Pancreas (tissue), 10 donors: Measurements from ENCODE around the gene FASN. TPM values are rescaled to one million over a fixed set of nuclear protein-coding genes. Genes with fewer than 3 reads are reported as not detected.

ENCODE experiments used
- ATAC-seq, 4 donors: fragments of 200-7000 bp; cut with Tn5 transposase; one replicate each; pipeline versions ENCODE4 v1.8.0 to v1.9.1; 2020; ENCODE audit warnings: mild to moderate bottlenecking in 4 of 4, moderate library complexity in 4 of 4
- DNase-seq, 6 donors: peaks; one replicate each; pipeline ENCODE4 v3.0.0-alpha.2; 2020
- FAIRE-seq: peaks from 2 replicates; lab custom pipeline; 2012; peaks lifted over from hg19 to GRCh38; lab: Jason Lieb, UNC
- H3K27ac ChIP-seq, 4 donors: fragments of 200-600 bp; sonication (generic); 1 replicate in 3 of 4; 2 replicates in 1 of 4; pipeline versions ENCODE4 v1.5.0 to v1.8.0; 2020
- H3K27me3 ChIP-seq, 4 donors: fragments of 200-600 bp; one replicate each; pipeline ENCODE4 v1.8.0; 2021
- H3K36me3 ChIP-seq, 3 donors: fragments of 200-600 bp; sonication (generic) in 1 of 3; one replicate each; pipeline versions ENCODE4 v1.5.0 to v1.8.0; 2020 to 2021
- H3K4me1 ChIP-seq, 3 donors: fragments of 200-600 bp; one replicate each; pipeline ENCODE4 v1.8.0; 2021
- H3K4me3 ChIP-seq, 4 donors: fragments of 200-600 bp; sonication (generic) in 2 of 4; one replicate each; pipeline versions ENCODE4 v1.5.0 to v1.8.0; 2020 to 2021
- H3K9me3 ChIP-seq, 4 donors: fragments of 200-600 bp; one replicate each; pipeline ENCODE4 v1.8.0; 2021
- WGBS, 2 donors: extraction: QIAGEN DNeasy Blood & Tissue Kit; methylation state at CpG; one replicate each; pipeline ENCODE4 v1.1.7; 2013; 5-methylcytosine and 5-hydroxymethylcytosine counted together
- intact Hi-C, 3 donors: fragments of 100-400 bp; cut with DNase I; formaldehyde crosslinking; loops; one replicate each; pipeline versions ENCODE4 v1.11.1 to v1.14.2; 2022
- polyA plus RNA-seq, 2 donors: library from polyadenylated mRNA; stranded (reverse); fragments of 200-250 nt; gene quantifications; one replicate each; pipeline ENCODE4 v1.2.3, GENCODE V29; 2013
- total RNA-seq, 6 donors: library from RNA; stranded (reverse); fragmentation: NEBNext Ultra II Directional in 4 of 6; extraction: Animal tissue kit (Norgen Biotek cat#: 25700) in 4 of 6; gene quantifications; one replicate each; pipeline versions ENCODE4 v1.2.1 to v1.2.4, GENCODE V29; 2021 to 2023
- TF ChIP-seq, protein P1 (sequence below), 4 donors: fragments of 200-600 bp; sonication (generic) in 3 of 4; IDR thresholded peaks; one replicate each; pipeline versions ENCODE4 v1.5.0 to v1.8.0; 2021; ENCODE audit warnings: antibody characterized with exemption in 4 of 4
- donor health status: healthy with polysubstance abuse.
- donor health status: DM: no; HTN: no; CAD: no; lungs with moderate emphysema.
- donor health status: DM: no; HTN: no; CAD: no.
- donor health status: control.
- donor health status: control.
- donor health status: Bipolar disorder and iron deficiency.
- donor health status: DM: yes; HTN: yes; CAD: no.
- donor health status: DM: no; HTN: no; CAD: no.
- donor health status: DM: no; HTN: no; CAD: no.
- donor health status: DM: yes; HTN: yes; CAD: no.

Gene FASN
- total and polyA plus RNA-seq, 8 donors = 12.4 to 69.4 (median 31.7) TPM

- no peaks in the 10 kb centered on the region for H3K36me3 ChIP-seq
- intact Hi-C loops = no loop called here
- no peak overlapping the region for H3K27ac ChIP-seq
- no peaks in the 10 kb centered on the region for H3K9me3 ChIP-seq
- no peak overlapping the region for H3K4me3 ChIP-seq
- WGBS, 2 donors = 90 to 95% methylated on average over 8 of the region's 8 CpGs
- FAIRE-seq (no peak), DNase-seq (no peak), ATAC-seq (no peak)
- TF ChIP-seq, protein P1, sequence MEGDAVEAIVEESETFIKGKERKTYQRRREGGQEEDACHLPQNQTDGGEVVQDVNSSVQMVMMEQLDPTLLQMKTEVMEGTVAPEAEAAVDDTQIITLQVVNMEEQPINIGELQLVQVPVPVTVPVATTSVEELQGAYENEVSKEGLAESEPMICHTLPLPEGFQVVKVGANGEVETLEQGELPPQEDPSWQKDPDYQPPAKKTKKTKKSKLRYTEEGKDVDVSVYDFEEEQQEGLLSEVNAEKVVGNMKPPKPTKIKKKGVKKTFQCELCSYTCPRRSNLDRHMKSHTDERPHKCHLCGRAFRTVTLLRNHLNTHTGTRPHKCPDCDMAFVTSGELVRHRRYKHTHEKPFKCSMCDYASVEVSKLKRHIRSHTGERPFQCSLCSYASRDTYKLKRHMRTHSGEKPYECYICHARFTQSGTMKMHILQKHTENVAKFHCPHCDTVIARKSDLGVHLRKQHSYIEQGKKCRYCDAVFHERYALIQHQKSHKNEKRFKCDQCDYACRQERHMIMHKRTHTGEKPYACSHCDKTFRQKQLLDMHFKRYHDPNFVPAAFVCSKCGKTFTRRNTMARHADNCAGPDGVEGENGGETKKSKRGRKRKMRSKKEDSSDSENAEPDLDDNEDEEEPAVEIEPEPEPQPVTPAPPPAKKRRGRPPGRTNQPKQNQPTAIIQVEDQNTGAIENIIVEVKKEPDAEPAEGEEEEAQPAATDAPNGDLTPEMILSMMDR (IDR thresholded peaks at IDR 0.05) = no peak
- no peaks in the 10 kb centered on the region for H3K27me3 ChIP-seq
- peaks cover 0 to 11% (median 0%) of the 10 kb centered on the region in 3 donors for H3K4me1 ChIP-seq
Measured at GRCh38 chr17:82049106-82049505, 48.9 kb downstream of the FASN start.

- no peak overlapping the region for H3K27ac ChIP-seq
- peaks cover 0 to 11% (median 0%) of the 10 kb centered on the region in 3 donors for H3K4me1 ChIP-seq
- no peaks in the 10 kb centered on the region for H3K27me3 ChIP-seq
- no peaks in the 10 kb centered on the region for H3K36me3 ChIP-seq
- peak in 2 of 6 donors; percentile 31 to 74 for DNase-seq
- TF ChIP-seq, protein P1 (IDR thresholded peaks at IDR 0.05) = no peak
- H3K4me3 ChIP-seq = no peak overlapping the region
- no peak for ATAC-seq
- H3K9me3 ChIP-seq = no peaks in the 10 kb centered on the region
- FAIRE-seq = no peak
- 89 to 90% methylated on average over 20 of the region's 20 CpGs for WGBS, 2 donors
- intact Hi-C loops = no loop called here
Measured at GRCh38 chr17:82048571-82048971, 49.5 kb downstream of the FASN start.

DNA sequence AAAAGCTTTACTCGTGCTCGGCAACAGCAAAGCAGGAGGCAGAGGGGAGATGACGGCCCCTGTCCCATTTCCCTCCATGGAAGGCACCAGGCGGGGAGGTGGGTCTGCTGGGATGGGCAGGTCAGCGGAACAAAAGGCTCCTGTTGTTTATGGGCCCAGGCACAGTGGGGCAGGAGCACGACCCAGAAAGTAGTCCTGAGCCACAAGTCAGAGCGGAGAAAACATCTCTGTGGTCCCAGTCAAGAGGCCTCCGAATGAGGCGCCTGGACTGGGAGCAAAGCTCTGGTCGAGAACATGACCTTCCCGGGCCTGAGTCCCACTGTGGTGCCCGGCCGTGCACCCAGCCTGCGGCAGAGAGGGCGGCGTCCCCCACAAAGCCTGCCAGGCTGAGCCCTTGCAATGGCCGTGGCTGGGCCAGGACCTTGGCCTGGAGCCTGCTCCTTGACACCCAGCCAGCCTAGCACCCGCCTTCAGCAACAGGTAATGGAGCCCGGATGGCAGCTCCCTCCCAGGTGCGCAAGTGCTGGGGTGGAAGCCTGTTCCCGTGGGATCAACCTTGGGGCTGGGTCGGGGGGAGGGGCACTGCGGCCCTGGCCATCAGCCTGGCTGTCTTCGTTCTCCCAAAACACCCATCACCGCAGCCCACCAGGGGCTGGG is 50.0 kb downstream of the FASN start:
- Histone ChIP-seq H3K36me3 (no peaks in the 10 kb centered on the region), H3K27ac (no peak overlapping the region), H3K4me1 (peaks cover 0 to 9% (median 0%) of the 10 kb centered on the region in 3 donors), H3K27me3 (no peaks in the 10 kb centered on the region), H3K4me3 (no peak overlapping the region), H3K9me3 (no peaks in the 10 kb centered on the region)
- 87 to 89% methylated on average over 25 of the region's 25 CpGs for WGBS, 2 donors
- ATAC-seq (no peak), DNase-seq (peak in 1 of 6 donors; percentile 70), FAIRE-seq (no peak)
- intact Hi-C loops = no loop called here
- TF ChIP-seq, protein P1 (IDR thresholded peaks at IDR 0.05) = no peak

- Histone ChIP-seq H3K4me1 (peaks cover 0 to 4% (median 0%) of the 10 kb centered on the region in 3 donors), H3K27ac (no peak overlapping the region), H3K36me3 (no peaks in the 10 kb centered on the region), H3K4me3 (no peak overlapping the region), H3K27me3 (no peaks in the 10 kb centered on the region), H3K9me3 (no peaks in the 10 kb centered on the region)
- TF ChIP-seq, protein P1 (IDR thresholded peaks at IDR 0.05) = no peak
- WGBS, 2 donors = 88% methylated on average over 24 of the region's 24 CpGs
- FAIRE-seq (no peak), ATAC-seq (no peak), DNase-seq (peak in 1 of 6 donors; percentile 44)
- intact Hi-C loops = no loop called here
Measured at GRCh38 chr17:82047379-82047778, 50.7 kb downstream of the FASN start.

DNA sequence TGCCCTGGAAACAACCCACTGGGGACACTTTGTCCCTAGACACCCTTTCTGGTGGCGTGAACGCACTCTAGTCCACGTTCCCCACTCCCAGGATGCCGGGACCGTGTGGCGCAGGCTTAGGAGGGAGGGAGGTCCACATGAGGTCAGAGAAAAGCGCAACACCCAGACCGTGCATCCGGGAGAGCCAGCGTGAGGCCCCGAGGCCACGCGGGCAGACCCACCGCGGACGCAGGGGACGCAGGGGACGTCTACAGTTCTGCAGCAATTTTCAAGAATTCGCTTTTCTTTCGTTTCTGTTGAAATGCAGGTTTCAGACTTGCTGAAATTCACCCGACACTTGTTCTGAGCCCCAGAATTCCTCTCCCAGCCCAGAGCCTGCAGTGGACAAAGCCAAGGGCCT is 51.1 kb downstream of the FASN start:
- Histone ChIP-seq H3K4me1 (peaks cover 0 to 4% (median 0%) of the 10 kb centered on the region in 3 donors), H3K27ac (no peak overlapping the region), H3K9me3 (no peaks in the 10 kb centered on the region), H3K36me3 (no peaks in the 10 kb centered on the region), H3K27me3 (no peaks in the 10 kb centered on the region), H3K4me3 (no peak overlapping the region)
- TF ChIP-seq, protein P1 (IDR thresholded peaks at IDR 0.05) = no peak
- intact Hi-C loops = no loop called here
- no peak for ATAC-seq
- WGBS, 2 donors = 90 to 93% methylated on average over 21 of the region's 21 CpGs
- peak in 2 of 6 donors; percentile 14 to 36 for DNase-seq
- no peak for FAIRE-seq
